Natural killer cell (primary cell): ENCODE results near the gene TCERG1. TPM values are rescaled to one million over a fixed set of nuclear protein-coding genes. Genes with fewer than 3 reads are reported as not detected.

Experiments
- ATAC-seq, 3 donors: fragments of 150-1000 bp in 2 of 3; fragments of 200-7000 bp in 1 of 3; cut with Tn5 transposase; 1 replicate in 1 of 3; 2 replicates in 2 of 3; pipeline ENCODE4 v1.10.0; 2021; ENCODE audit warnings: mild to moderate bottlenecking in 2 of 3, moderate library complexity in 2 of 3
- DNase-seq, 2 donors: peaks; one replicate each; pipeline versions ENCODE4 v3.0.0 to v3.0.0-alpha.2; 2013 to 2021; ENCODE audit warnings: mixed read lengths in 1 of 2
- H3K27ac ChIP-seq: one replicate; pipeline ENCODE4 v1.5.1; 2013; ENCODE audit warnings: mild to moderate bottlenecking, low read length
- H3K27me3 ChIP-seq: one replicate; pipeline ENCODE4 v1.6.1; 2013; ENCODE audit warnings: low read length; ENCODE audit not compliant: control insufficient read depth, insufficient read depth
- H3K36me3 ChIP-seq: one replicate; pipeline ENCODE4 v1.6.1; 2013; ENCODE audit warnings: low read length; ENCODE audit not compliant: control insufficient read depth, insufficient read depth
- H3K4me1 ChIP-seq: one replicate; pipeline ENCODE4 v1.6.1; 2013; ENCODE audit warnings: low read length; ENCODE audit not compliant: control insufficient read depth, insufficient read depth
- H3K4me3 ChIP-seq: one replicate; pipeline ENCODE4 v1.5.1; 2013; ENCODE audit warnings: low read length
- H3K9me3 ChIP-seq: one replicate; pipeline ENCODE4 v1.6.1; 2013; ENCODE audit warnings: low read length; ENCODE audit not compliant: control insufficient read depth, insufficient read depth
- H3K27ac Mint-ChIP-seq, 2 donors: one replicate each; pipeline ENCODE4 v1.8.0; 2022; ENCODE audit warnings: mild to moderate bottlenecking in 2 of 2, mixed read lengths in 2 of 2, moderate library complexity in 1 of 2
- H3K27me3 Mint-ChIP-seq, 2 donors: one replicate each; pipeline ENCODE4 v1.8.0; 2022; ENCODE audit warnings: low read depth in 2 of 2, mixed read lengths in 2 of 2
- H3K36me3 Mint-ChIP-seq: one replicate; pipeline ENCODE4 v1.8.0; 2022; ENCODE audit warnings: mixed read lengths
- H3K4me1 Mint-ChIP-seq, 2 donors: one replicate each; pipeline ENCODE4 v1.8.0; 2022; ENCODE audit warnings: mixed read lengths in 2 of 2
- H3K4me3 Mint-ChIP-seq: one replicate; pipeline ENCODE4 v1.8.0; 2022; ENCODE audit warnings: mild to moderate bottlenecking, moderate library complexity, mixed read lengths
- H3K9me3 Mint-ChIP-seq, 2 donors: one replicate each; pipeline ENCODE4 v1.8.0; 2022; ENCODE audit warnings: mixed read lengths in 2 of 2
- CTCF ChIP-seq: fragments of 200-600 bp; IDR thresholded peaks from one replicate; pipeline ENCODE4 v1.8.0; 2022; ENCODE audit warnings: antibody characterized with exemption
- WGBS: methylation state at CpG from one replicate; pipeline ENCODE4 v1.1.7; 2013; ENCODE audit warnings: missing lambda C conversion rate; ENCODE audit not compliant: insufficient coverage; 5-methylcytosine and 5-hydroxymethylcytosine counted together
- intact Hi-C: fragments of 100-400 bp; cut with micrococcal nuclease; formaldehyde crosslinking; loops from one replicate; pipeline ENCODE4 v1.14.2; 2022
- total RNA-seq, 4 donors: library from RNA; stranded (reverse); fragments of 120-200 nt in 1 of 4; gene quantifications; one replicate each; pipeline versions ENCODE4 v1.2.3 to v1.2.4, GENCODE V29; 2013 to 2022

Gene TCERG1
- total RNA-seq, 3 donors from 2014 or later (not counting 1 experiment from before 2014, with no cell fraction given) = 77.5 to 97.0 (median 96.1) TPM

DNA sequence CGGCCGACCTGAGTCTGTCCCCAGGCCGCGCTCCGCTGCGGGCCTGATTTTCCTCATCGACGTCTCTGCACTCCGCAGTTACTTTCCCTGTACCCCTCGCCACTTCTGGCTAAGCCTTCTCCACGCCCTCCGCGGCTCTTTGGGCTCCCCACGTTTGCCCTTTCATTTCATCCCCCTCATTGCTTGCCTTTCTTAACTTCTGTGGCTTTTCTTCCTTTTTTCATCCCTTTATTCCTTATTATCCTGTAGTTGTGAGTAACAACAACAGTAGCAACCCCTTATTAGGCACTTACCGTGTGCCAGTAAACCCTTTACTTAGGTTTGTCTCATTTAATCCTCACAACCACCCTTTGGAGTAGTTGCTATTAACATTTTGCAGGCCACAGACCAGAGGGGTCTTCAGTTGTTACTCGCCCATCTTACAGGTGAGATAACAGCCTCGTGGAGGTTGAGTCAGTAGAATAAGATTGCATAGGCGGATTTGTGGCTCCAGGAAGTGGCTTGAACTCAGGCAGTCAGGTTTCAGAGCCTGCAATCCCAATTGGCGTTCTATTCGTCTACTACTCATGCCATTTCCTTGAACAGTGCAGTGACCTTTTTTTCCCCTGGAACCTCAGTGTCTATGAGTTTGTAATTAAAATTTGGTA is 724 bp downstream of the TCERG1 start:
- Histone ChIP-seq H3K27me3 (no peaks in the 10 kb centered on the region), H3K4me3 (peak overlapping the region; percentile 90), H3K9me3 (no peaks in the 10 kb centered on the region), H3K4me1 (peaks cover 13% of the 10 kb centered on the region), H3K27ac (peak overlapping the region; percentile 92), H3K36me3 (no peaks in the 10 kb centered on the region)
- Mint-ChIP-seq H3K4me1 (peaks cover 34 to 35% of the 10 kb centered on the region in 2 donors), H3K36me3 (no peaks in the 10 kb centered on the region), H3K27me3 (peaks cover 0 to 2% of the 10 kb centered on the region in 2 donors), H3K4me3 (peak overlapping the region; percentile 99), H3K27ac (peak overlapping the region; percentile 93 to 95), H3K9me3 (no peaks in the 10 kb centered on the region)
- no peak for TF ChIP-seq CTCF
- DNase-seq (peak in 1 of 2 donors; percentile 27), ATAC-seq (peak; percentile 15 to 40 (median 16))
- intact Hi-C loops = loop anchor here (1.0 to 2.0 kb wide), 2 partner anchors 245 to 266 kb away; partner anchors contain the start of genes LARS1 and RBM27
- WGBS = 0% methylated on average over 18 of the region's 20 CpGs

GRCh38 chr5:146448783-146449519 is 1.8 kb downstream of the TCERG1 start:
- Mint-ChIP-seq H3K4me1 (peaks cover 39 to 41% of the 10 kb centered on the region in 2 donors), H3K4me3 (peak overlapping the region; percentile 99), H3K27ac (peak overlapping the region; percentile 93 to 95), H3K36me3 (no peaks in the 10 kb centered on the region), H3K27me3 (peaks cover 0 to 2% of the 10 kb centered on the region in 2 donors), H3K9me3 (no peaks in the 10 kb centered on the region)
- intact Hi-C loops = no loop called here
- peaks cover 13% of the 10 kb centered on the region for H3K4me1 ChIP-seq
- TF ChIP-seq CTCF = no peak
- no peaks in the 10 kb centered on the region for H3K27me3 ChIP-seq
- 80% methylated on average over 4 of the region's 6 CpGs for WGBS
- H3K9me3 ChIP-seq = no peaks in the 10 kb centered on the region
- DNase-seq (no peak), ATAC-seq (no peak)
- H3K27ac ChIP-seq = no peak overlapping the region
- H3K4me3 ChIP-seq = no peak overlapping the region
- no peaks in the 10 kb centered on the region for H3K36me3 ChIP-seq

GRCh38 chr5:146450002-146450401 is 2.9 kb downstream of the TCERG1 start:
- no peak for TF ChIP-seq CTCF
- peaks cover 13% of the 10 kb centered on the region for H3K4me1 ChIP-seq
- H3K9me3 Mint-ChIP-seq = no peaks in the 10 kb centered on the region
- H3K27me3 Mint-ChIP-seq = peaks cover 0 to 2% of the 10 kb centered on the region in 2 donors
- no peaks in the 10 kb centered on the region for H3K27me3 ChIP-seq
- no peaks in the 10 kb centered on the region for H3K36me3 Mint-ChIP-seq
- WGBS = 96% methylated on average over 2 of the region's 3 CpGs
- peaks cover 41 to 45% of the 10 kb centered on the region in 2 donors for H3K4me1 Mint-ChIP-seq
- no peak overlapping the region for H3K4me3 Mint-ChIP-seq
- no peaks in the 10 kb centered on the region for H3K9me3 ChIP-seq
- DNase-seq (no peak), ATAC-seq (no peak)
- no peak overlapping the region for H3K4me3 ChIP-seq
- H3K27ac Mint-ChIP-seq = no peak overlapping the region
- no peak overlapping the region for H3K27ac ChIP-seq
- intact Hi-C loops = no loop called here
- H3K36me3 ChIP-seq = peaks cover 4% of the 10 kb centered on the region
